GM18519 (cell line): ENCODE data around the gene GEMIN7.

Experiments
- ATAC-seq: cut with Tn5 transposase; IDR thresholded peaks from one replicate; pipeline ENCODE4 v1.9.1; 2021; ENCODE audit warnings: mild to moderate bottlenecking, moderate library complexity; ENCODE audit not compliant: unreplicated experiment, low FRiP score

GEMIN7 gene, protein sequence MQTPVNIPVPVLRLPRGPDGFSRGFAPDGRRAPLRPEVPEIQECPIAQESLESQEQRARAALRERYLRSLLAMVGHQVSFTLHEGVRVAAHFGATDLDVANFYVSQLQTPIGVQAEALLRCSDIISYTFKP

DNA sequence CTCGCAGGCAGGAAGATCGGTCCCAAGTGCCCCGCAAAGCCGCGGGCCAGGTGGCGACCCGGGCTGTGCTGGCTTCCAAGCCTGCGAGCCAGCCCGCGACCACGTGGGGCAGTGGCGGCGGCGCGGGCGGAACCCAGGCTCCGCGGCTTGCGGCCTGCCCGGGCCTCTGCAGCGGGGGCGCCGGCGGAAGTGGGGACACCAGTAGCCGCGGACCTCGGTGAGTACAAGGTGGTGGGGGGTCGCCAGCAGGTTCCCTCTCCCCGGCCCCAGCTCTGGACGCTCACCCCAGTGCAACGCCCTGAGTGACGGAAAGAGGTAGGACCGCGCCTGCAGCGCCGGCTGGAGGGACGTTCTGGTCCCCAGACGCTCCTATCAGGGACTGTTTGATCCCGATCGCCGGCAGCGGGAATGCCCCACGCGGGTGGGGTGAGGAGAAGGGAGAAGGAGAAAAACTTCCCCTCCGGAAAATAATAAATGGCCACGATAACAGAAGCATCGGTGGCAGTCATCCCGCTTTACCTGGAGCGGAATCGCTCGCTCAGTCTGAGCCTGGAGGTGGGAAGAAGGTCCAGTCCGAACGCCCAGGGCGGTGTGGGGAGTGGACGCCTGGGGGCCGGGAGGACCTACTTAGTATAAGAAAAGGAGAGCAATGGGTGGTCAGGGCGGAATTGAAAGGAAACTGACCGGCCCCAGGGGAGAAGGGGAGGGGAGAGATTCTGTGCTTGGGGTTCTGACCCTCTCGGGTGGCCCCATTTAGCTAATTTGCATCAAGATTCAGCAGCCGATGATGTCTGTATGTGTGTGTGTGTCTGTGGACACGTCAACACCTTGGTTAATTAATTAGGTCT, at the start of gene GEMIN7:
Gene GEMIN7, plus strand, starts transcription at position 198 of the 848 bp plus-strand sequence. CDS start 10,855 bp downstream, outside the sequence.
- ATAC-seq, result no peak

DNA sequence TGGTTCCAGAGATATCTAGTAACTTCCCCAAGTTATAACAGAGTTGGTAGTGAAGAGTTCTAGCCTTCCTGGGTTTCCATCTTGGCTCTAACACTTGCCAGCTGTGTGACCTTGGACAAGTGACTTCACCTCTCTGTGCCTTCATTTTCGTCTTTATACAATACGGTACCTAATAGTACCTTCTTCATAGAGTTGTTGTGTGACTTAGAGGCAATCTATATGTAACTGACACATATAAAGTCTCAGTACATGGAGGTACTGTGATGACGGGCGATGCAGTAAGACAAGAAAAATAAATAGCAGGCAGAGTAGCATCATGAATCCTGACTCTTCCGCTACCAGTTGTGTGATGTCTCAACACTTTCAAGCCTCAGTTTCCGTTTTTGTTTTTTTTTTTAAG, 48.2 kb upstream of the GEMIN7 start:
- ATAC-seq, result no peak

DNA sequence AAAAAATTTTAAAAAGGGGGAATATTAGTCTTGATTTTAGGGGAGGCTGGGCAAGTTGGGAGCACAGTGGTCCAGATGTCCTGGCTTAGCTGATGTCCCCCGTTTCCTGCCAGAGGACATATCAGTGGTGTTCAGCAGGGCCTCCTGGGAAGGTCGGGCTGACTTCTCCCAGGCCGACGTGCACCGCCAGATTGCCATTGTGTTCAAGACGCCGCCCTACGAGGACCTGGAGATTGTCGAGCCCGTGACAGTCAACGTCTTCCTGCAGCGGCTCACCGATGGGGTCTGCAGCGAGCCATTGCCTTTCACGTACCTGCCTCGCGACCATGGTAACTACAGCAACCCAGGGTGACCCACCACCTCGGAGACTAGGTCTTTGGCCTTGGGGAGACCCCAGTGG, 46.6 kb upstream of the GEMIN7 start:
- ATAC-seq, result no peak

DNA sequence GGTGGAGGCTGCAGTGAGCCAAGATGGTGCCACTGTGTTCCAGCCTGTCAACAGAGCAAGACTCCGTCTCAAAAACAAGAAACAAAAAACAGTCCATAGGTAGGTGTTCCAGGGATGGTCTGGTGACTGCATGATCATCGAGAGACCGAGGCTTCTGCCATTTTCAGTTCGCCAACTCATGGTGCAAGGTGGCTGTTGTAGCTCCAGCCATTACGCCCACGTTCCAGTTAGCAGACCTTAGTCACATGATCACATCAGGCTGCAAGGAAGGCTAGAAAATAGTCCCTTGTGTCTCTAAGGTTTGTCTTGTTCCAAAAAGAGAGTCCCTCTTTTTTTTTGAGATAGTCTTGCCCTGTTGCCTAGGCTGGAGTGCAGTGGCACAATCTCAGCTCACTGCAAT, 43.3 kb upstream of the GEMIN7 start:
- ATAC-seq, result no peak

DNA sequence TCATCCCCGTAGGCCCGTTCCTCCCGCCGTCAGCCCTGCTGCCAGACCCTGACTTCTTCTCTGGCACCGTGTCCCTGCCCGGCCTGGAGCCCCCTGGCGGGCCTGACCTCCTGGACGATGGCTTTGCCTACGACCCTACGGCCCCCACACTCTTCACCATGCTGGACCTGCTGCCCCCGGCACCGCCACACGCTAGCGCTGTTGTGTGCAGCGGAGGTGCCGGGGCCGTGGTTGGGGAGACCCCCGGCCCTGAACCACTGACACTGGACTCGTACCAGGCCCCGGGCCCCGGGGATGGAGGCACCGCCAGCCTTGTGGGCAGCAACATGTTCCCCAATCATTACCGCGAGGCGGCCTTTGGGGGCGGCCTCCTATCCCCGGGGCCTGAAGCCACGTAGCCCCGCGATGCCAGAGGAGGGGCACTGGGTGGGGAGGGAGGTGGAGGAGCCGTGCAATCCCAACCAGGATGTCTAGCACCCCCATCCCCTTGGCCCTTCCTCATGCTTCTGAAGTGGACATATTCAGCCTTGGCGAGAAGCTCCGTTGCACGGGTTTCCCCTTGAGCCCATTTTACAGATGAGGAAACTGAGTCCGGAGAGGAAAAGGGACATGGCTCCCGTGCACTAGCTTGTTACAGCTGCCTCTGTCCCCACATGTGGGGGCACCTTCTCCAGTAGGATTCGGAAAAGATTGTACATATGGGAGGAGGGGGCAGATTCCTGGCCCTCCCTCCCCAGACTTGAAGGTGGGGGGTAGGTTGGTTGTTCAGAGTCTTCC, 41.5 kb upstream of the GEMIN7 start:
- no peak for ATAC-seq

DNA sequence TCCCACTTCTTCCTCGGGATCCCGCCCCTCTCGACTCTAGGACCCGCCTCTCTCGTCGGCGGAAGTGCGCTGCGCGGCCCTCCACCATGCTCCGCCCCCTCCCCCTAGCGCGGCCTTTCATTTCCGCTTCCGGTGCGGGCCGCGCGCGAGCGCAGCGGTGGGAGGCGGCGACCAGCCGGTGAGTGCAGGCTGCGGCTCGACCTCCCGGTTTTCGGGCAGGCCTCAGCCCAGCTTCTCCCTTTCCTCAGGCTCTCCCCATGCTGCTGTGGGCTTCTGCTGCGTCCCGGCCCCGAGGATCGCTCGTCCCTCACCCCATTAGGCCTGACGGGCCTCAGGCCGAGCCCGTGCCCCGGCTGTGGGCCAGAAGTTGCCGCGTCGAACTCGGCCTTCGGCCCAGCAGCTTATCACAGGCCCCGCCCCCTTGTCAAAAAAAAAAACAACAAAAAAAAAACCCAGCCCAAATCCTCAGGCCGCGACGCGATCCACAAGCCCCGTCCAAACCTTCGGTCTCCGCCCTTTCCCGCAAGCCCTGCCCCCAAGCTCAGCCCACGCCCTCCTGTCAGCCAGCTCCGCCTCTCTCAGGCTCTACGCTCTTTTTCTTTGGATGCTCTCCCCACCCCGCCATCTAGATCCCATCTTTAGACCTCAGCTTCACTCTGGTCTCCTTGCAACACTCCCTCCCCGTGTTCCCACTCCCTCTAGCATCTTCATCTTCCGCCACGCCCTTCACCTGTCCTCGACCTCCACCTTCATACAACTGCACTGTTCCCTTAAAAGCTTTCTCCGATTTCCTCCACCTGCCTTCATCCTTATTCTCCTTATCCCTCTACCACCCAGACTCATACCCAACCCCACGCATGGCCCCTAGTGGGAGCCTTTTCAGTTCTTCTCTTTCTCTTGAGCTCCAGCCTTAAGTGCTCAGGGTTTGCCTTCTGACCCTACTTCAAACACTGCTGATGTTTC, 39.8 kb upstream of the GEMIN7 start, which contains the start of gene CLASRP:
Gene CLASRP, plus strand, starts transcription at position 115 of the 963 bp plus-strand sequence. CDS start 1,168 bp downstream, outside the sequence.
- ATAC-seq, result no peak

DNA sequence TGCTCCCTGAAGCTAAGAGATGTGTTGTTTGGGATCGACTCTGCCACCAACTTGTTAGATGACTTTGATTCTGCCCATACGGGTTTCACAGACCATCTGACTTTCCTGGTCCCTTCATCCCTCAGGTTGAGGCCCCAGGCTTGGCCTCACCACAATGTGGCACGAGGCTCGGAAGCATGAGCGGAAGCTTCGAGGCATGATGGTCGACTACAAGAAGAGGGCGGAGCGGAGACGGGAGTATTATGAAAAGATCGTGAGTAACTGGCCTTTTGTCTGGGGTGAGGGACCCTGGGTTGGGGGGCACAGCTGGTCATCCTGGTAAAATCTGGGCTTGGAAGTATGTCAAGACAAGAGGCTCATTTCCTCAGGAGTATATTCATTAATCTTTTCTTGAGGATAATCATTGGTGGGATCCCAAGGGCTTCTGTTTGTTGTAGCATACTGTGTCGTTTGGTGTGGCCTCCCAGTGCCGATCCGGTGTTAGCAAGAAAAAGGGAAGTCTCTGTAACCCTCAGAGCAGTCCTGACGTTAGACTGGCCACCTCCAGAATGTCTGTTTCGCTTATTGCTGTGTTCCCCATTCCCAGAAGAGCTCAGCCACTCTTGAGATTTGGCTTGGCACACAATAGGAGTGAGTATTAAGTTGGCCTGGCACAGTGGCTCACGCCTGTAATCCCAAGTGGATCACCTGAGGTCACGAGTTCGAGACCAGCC, 38.8 kb upstream of the GEMIN7 start:
- ATAC-seq, result no peak

DNA sequence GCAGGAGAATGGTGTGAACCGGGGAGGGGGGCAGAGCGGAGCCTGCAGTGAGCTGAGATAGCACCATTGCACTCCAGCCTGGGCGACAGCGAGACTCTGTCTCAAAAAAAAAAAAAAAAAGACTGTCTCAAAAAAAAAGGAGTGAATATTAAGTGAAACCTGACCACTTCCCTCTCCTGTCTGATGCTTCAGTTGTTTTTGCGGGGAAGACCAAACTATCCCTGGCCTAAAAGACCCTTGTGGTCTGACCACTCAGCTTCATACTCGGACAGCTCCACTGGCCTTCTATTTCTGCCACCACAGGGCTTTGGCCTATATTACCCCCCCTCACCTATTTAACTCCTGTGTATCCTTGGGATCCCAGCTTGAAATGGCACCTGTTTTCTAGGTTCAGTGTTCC, 37.9 kb upstream of the GEMIN7 start:
- ATAC-seq, result no peak

DNA sequence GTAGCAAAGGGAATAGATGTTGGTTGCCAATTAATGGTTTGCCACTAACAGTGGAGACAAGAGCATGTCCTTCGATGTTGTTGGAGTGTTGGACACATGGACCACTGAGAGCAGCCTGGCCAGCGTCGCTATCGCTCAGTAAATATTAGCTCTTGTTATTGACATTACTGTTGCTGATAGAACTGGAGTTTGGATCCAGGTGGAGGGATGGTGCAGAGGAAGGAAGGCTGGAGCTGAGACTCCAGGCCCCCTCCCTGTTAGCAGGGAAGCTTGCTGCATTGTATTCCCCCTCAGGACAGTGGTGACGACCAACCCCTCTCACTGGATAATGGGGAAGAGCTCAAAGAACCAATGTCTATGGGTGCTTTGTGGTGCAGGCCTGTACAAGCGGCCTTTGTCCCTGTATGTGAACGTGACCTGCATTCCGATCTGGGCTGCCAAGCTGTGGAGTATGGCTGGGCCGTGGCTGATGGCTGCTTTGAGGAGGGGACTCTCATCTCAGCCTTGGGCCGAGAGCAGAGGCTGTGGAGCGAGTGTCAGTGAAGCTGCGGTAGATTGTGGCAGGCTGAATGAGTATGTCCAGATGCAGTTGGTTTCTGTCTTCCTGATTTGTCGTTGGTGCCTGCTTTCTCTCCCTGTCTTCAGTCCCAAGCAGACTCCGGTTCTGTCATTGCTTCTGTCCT, 33.2 kb upstream of the GEMIN7 start:
- no peak for ATAC-seq

DNA sequence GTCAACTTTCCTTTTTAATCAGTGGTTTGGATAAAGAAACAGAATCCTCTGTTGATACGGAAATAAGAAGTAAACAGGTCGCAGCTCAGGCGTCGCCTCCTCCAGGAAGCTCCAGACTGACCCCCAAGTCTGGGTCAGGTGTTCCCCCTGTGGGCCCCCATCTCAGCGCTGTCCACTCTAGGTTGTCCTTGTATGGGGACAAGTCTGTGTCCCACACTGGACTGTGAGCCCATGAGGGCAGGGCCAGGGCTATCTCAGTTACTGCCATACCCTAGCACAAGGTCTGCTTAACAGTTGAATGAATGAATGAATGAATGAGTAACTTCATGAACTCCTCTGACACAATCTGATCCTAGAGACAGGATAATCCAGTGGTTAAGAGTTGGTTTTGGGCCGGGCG, 32.7 kb upstream of the GEMIN7 start:
- no peak for ATAC-seq

DNA sequence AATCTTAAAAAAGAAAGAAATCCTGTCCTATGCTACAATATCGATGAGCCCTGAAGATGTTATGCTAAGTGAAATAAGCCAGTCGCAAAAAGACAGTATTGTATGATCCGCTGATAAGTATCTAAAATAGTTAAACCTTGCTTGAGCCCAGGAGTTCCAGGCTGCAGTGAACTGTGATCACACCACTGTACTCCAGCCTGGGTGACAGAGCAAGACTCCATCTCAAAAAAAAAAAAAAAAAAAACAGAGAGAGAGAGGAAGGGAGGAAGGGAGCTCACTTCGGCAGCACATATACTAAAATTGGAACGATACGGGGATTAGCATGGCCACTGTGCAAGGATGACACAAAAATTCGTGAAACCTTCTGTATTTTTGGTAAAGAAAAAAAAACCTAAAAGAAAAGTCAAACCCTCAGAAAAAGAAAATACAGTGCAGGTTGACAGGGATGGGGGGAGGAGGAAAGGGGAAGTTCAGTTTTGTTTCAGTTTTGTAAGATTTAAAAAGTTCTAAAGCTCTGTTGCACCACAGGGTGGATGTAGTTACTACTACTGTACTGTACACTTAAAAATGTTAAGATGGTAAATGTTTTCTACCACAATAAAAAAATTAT, 31.8 kb upstream of the GEMIN7 start:
- ATAC-seq, result no peak

DNA sequence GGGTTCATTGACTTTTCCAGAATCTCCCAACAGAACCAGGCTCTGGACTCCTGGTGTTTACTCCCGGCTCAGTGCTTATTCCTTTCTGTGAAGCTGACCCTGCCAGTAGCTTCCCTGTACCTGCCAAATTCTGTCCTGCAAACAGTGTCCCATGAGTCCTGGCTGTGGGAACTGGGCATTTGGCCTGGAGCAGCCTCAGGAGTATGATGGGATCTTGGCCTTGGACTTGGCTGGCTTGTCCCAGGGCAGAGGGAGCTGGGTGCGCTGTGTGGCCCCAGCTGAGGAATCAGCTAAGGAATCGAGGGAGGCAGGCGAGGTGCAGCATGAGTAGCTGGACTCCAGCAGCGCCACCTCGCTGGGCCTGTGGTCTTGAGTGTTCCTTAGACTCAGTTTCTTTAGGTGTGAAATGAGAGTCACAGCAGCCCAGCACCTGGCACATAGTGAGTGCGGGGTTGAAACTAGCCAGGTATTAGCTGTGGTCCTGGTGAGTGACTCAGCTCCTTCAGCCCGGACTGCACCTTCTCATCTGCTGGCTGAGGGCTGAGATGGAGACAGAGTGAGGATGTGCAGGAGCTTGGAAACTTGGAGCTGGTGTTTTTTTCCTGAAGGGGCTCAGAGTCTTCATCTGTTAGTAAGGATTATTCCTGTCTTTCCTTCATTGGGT, 29.9 kb upstream of the GEMIN7 start:
- no peak for ATAC-seq

DNA sequence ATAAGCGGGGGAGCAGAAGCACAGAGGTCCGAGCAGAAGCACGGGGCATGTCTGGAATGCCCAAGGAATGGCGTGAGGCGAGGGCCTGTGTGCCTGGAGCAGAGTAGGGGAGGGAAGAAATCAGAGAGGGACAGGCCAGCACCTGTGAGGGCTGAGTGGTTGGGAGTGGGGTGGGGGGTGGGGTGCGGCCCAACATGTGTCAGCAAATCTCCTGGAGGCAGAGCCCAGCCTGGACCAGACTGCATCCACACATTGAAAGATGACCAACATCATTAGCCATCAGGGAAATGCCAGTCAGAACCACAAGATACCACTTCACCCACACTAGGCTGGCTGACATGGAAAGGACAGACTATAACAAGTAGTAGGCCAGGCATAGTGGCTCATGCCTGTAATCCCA, 29.0 kb upstream of the GEMIN7 start:
- ATAC-seq, result no peak

DNA sequence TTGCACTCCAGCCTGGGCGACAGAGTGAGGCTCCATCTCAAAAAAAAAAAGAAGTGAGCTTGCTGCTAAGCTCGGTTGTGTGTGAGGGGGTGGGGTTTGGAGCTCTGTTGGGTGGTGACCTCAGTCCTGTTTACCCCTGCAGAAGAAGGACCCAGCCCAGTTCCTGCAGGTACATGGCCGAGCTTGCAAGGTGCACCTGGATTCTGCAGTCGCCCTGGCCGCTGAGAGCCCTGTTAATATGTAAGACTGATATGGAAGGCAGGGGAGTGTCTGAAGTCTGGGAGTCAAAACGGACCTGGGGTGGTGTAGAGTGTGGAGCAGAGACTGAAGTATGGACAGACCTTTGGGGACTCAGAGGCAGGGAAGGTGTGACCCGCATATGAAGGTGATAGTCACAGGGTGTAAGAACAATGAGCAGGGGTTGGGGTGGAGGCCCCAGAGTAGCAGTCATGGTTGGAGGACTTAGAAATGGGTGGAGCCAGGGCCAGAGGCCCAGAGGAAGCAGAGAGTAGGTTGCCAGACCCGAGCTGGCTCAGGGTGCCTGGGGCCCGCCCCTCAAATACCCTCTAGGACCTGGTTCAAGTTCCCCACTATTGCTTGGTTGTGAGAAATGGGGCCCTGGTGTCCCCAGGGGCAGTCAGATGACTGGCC, 27.0 kb upstream of the GEMIN7 start:
- no peak for ATAC-seq

DNA sequence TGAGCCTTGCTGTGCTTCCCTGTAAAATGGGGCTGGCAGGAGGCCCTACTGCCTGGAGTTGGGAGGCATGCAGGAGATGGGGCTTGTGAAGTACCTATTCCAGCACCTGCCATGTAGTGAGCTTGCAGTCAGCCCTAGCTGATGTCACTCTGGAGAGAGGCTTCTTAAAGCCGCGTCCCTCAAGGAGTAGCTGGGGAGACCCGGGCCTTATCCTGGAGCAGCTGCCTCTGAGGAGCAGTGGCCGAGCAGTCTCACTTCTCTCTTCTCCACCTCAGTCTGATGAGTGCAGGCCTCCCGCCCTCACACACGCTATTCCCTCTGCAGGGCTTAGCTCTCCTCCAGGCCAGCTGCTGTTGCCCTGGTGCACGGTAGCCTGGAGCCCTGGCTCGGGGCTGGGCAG, 22.2 kb upstream of the GEMIN7 start:
- ATAC-seq, result no peak

DNA sequence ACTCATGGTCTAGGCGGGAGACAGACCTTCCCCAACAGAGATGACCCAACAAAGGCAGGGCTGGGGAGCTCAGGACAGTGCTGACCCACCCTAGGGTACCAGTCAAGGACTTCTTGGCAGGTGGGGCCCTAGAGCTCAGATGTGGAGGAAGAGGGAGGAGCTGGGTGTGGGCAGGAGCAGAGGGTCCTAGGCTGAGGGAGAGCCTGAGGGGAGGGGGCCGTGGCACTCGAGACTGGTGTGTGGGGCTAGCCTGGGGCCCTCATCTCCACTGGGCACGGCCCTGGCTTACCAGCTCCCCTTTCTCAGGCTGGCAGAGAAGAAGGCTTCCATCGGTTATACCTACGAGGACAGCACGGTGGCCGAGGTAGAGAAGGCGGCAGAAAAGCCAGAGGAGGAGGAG, 21.6 kb upstream of the GEMIN7 start:
- ATAC-seq, result no peak

DNA sequence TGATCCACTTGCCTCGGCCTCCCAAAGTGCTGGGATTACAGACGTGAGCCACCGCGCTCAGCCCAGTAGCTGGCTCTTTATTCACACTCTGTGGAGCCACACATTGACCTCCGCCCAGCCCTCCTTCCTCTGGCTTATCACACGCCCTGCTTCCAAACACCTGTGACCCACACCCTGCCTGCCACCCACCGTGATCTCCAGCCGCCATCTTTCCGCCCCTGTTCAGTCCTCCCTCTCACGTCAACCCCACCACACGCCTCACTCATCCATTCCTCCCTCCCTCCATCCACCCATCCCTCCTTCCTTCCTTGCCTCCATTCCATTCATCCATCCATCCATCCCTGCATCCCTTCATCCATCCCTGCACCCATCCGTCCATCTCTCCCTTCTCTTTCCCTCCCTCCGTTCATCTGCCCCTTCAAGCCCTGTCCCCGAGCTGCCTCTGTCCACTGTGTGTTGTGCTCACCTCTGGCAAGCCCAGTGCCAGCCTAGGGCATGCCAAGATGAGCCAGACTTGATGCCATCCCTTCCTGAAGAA, 20.4 kb upstream of the GEMIN7 start:
- no peak for ATAC-seq
